Fibroblast of lung (primary cell): Measurements from ENCODE around the gene FAM170B.

Experiments used
- EZH2 ChIP-seq: IDR thresholded peaks from 2 replicates; pipeline ENCODE4 v1.5.1; 2012; ENCODE audit warnings: low read length, control low read depth, mild to moderate bottlenecking; ENCODE audit errors: missing control alignments
- TF ChIP-seq, protein P1 (sequence below), 2 donors: IDR thresholded peaks in 1 of 2; conservative IDR thresholded peaks in 1 of 2; 1 replicate in 1 of 2; 2 replicates in 1 of 2; pipeline ENCODE4 v1.5.1; 2011 to 2012; ENCODE audit warnings: low read length in 2 of 2, control low read depth in 1 of 2, inconsistent platforms in 1 of 2, low read depth in 1 of 2, mild to moderate bottlenecking in 1 of 2

DNA sequence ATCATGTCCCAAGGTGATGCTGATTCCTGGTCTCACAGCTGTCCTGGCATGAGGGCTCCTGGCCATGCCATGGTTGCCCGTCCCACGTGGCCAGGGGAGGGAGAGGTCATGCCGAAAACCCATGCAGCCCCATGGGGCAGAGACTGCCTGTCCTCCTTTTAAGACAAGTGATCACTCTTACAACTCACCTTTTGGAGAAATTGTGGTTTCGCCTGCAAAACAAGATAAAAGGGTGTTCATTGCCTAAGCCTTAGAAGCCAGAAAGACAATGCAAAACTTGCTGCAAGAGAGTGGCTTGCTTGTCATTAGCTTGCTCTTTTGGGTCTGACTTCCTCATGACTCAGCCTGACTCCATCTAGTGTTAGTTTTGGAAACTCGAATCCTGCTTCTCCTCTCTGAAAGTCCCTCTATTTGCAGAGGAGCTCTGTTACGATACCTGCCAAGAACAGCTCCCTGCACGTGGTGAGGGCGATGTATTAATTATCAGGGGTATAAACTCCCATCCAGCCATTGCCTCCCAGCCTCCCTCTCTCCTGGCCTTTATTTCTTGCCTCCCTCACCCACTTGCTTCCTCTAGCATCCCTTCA is 27.7 kb upstream of the FAM170B start:
- TF ChIP-seq, protein P1, sequence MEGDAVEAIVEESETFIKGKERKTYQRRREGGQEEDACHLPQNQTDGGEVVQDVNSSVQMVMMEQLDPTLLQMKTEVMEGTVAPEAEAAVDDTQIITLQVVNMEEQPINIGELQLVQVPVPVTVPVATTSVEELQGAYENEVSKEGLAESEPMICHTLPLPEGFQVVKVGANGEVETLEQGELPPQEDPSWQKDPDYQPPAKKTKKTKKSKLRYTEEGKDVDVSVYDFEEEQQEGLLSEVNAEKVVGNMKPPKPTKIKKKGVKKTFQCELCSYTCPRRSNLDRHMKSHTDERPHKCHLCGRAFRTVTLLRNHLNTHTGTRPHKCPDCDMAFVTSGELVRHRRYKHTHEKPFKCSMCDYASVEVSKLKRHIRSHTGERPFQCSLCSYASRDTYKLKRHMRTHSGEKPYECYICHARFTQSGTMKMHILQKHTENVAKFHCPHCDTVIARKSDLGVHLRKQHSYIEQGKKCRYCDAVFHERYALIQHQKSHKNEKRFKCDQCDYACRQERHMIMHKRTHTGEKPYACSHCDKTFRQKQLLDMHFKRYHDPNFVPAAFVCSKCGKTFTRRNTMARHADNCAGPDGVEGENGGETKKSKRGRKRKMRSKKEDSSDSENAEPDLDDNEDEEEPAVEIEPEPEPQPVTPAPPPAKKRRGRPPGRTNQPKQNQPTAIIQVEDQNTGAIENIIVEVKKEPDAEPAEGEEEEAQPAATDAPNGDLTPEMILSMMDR (conservative IDR thresholded peaks at IDR 0.05 in 1 of 2, IDR thresholded peaks at IDR 0.05 in 1 of 2; ENCODE audit: low read depth in 1 of 2, low read length in 2 of 2) = peak; percentile 50 to 51
- TF ChIP-seq EZH2 = no peak
